NCI-H1092 treated with DMSO at 0.1 percent for 48 hours (cell line): Measurements from ENCODE around the gene SESTD1.

ENCODE experiments used
- DNase-seq: peaks from one replicate; lab custom pipeline; 2025; lab: John Stamatoyannopoulos, UW

The SESTD1 gene, protein sequence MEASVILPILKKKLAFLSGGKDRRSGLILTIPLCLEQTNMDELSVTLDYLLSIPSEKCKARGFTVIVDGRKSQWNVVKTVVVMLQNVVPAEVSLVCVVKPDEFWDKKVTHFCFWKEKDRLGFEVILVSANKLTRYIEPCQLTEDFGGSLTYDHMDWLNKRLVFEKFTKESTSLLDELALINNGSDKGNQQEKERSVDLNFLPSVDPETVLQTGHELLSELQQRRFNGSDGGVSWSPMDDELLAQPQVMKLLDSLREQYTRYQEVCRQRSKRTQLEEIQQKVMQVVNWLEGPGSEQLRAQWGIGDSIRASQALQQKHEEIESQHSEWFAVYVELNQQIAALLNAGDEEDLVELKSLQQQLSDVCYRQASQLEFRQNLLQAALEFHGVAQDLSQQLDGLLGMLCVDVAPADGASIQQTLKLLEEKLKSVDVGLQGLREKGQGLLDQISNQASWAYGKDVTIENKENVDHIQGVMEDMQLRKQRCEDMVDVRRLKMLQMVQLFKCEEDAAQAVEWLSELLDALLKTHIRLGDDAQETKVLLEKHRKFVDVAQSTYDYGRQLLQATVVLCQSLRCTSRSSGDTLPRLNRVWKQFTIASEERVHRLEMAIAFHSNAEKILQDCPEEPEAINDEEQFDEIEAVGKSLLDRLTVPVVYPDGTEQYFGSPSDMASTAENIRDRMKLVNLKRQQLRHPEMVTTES

DNA sequence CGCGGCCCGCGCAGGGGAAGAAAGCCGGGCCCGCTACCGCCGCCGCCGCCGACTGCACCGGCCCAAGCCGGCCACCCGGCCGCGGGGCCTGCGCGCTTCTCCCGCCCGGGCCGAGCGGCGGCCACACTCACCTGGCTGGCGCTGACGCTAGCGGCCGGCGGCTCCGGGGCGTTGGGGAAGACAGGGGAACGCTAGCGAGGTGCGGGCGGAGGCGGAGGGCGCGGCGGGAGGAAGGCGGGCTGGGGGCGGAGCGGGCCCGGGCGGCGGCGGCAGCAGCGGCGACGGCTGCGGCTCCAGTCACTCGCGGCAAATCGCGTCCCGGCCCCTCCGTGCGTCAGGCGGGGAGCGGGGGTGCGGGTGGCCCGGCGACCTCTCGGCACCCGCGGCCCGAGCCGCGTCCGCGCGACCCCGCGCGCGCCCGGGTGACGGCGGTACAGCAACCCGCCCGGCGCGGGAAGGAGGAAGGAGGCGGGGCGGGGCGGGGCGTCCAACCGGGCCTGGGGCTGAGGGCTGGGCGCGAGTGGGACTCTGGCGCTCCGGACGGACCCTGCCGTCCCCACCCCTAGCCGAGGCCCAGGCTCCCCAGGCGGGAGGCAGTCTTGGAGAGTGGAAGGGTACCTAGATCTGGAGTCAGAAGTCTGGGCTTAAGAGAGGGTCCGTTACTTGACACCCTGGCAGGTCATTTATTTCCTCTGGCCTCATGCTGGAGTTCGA is at the start of gene SESTD1:
Gene SESTD1 (minus strand): TSS at position 465 of the 714 bp plus-strand sequence. CDS start 72,991 bp downstream, outside the sequence.
- DNase-seq = peak; percentile 24

GRCh38 chr2:179313057-179313456 is 48.4 kb upstream of the SESTD1 start:
- no peak for DNase-seq

- DNase-seq = no peak
Measured at GRCh38 chr2:179311101-179311500, 46.5 kb upstream of the SESTD1 start.

DNA sequence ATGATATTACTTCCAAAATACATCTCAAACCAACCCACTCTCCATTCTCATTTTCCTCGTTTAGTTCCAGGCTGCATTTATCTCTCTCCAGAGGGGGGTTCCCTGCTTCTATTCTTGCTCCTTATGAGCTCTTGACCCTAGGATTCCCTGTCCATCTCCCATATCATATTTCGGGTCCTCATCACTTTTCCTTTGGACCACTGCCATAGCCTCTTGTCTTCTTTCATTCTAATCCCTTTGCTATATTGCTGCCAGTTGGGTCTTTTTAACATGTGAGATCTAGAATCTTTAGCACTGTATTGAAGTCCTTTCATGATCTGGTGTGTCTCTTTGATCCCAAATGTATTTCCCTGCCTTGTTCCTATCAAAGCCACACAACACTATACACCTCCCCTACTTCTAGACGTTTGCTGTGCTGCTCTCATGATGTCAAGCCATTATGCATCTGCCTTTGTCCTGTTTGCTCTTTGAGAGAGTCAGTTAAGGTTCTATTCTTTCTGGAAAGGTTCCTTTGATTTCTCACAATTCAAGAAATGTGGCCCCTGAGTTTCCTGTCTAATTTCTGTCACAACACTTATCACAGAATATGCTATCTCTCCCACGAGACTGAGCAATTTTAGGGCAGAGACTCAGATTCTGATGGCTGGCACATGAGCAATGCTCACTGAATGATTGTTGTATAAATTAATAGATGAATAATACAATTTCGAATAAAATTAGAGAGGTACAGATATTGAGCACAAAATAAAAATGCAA is 43.2 kb upstream of the SESTD1 start:
- DNase-seq = peak; percentile 39

DNA sequence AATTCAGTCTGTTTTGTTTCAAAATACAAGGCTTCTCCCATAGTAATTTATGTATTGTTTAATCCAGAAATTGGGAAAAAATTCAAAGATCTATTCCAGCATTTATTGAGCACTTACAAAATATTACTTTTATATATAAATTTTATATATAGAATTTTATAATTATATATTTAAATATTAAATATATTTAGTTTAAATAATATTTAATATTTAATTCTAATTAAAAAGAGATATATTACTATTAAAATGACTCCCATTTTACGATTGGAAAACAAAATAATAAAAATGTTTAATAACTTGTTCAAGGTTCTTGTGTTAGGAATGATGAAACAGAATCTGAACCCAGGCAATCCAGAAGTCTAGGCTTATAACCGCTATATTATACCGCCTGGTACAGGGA is 40.5 kb upstream of the SESTD1 start:
- no peak for DNase-seq

DNA sequence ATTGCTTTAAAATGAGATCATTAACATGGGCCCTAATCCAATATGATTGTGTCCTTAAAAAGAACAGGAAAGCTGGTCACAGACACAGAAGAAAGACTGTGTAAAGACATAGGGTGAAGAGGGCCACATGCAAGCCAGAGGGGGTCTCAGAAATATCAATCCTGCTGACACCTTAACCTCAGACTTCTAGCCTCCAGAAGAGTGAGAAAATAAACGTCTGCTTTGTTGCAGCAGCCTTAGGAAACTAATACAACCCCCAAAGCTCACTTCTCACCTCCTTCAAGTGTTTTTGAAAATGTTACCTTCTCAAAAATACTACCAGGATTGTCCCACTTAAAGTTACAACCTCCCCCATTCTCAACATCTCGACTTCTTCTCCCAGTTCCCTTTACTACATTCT is 39.8 kb upstream of the SESTD1 start:
- no peak for DNase-seq

GRCh38 chr2:179302764-179303571 is 38.3 kb upstream of the SESTD1 start:
- no peak for DNase-seq

- no peak for DNase-seq
Measured at GRCh38 chr2:179302149-179302548, 37.5 kb upstream of the SESTD1 start.

GRCh38 chr2:179298666-179299065 is 34.0 kb upstream of the SESTD1 start:
- DNase-seq = no peak

DNA sequence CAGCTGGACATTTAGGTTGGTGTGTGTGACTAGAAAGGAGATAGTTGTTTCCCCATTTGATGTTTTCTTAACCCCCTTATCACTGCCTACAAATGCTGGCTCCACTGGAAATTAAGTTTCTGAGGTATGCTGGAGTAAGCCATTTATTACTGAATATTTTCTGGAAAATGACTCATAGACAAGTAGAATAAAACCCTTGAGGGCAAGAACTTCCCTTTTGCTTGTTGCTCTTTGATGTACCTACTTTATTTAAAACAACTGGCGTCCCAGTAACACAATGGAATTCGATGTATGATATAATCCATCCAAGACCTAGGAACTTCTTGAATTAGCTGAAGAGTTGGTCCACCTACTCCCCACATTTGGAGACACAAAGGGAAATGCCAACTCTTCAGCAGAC is 33.3 kb upstream of the SESTD1 start:
- no peak for DNase-seq

- no peak for DNase-seq
Measured at GRCh38 chr2:179290329-179290728, 25.7 kb upstream of the SESTD1 start.

DNA sequence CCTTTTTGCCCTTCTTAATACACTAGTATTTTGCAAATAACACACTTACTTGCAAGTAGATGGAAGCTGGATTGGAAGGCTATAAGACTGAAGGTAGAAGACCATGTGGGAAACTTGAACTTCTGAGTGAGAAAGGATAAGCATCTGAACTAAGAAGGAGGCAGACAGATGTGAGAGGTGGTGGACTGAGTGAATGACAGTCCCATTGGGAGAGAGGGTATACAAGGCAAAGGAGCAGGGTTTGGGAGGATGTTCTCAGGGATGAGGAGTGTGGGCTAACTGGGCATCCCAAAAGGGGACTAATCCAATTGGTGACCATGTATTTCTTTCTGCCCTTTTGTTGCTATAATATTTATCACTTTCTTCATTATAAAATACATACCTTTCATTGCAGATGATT is 20.4 kb upstream of the SESTD1 start:
- DNase-seq = no peak

GRCh38 chr2:179277429-179278196 is 13.0 kb upstream of the SESTD1 start:
- DNase-seq = no peak

DNA sequence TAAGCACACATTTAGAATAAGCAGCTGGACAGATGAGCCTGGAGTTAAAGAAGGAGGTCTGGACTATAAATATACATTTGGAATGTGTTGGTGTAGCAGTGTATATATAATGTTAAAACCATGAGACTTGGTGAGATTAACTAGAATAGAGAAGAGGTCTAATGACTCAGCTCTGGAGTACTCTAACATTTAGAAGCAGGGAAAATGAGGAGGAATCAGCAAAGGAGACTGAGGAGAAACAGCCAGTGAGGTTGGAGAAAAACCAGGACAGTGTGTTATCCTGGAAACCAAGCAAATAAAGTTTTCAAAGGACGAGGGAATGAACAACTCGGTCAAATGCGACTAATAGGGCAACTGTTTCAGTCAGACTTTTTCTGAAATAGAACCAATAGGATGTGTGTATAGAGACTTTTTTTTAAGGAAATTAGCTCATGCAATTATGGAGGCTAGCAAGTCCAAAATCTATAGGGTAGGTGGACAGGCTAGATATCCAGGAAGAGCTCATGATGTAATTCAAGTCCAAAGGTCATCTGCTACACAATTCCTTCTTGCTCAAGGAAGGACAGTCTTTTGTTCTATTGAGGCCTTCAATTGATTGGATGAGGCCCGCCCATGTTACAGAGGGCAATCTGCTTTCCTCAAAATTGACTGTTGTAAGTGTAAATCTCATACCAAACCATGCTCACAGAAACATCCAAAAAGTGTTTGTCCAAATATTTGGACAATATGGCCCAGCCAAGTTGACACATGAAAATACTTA is 10.8 kb upstream of the SESTD1 start:
- no peak for DNase-seq

DNA sequence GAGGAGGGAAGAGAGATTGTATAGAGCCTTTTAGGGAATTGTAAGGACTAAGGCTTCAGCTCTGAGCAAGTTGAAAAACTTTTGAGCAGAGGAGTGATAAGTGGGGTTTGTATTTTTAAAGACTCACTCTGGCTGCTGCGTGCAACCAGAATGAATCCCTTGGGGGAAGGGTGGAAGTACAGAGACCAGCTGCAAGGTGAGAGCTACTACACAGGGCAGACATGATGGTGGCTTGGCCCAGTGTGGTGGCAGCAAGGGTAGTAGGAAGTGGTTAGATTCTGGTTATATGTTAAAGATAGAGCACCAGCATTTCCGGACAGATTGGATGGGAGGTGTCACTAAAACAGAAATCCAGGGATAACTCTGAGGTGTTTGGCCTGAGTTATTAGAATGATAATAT is 10.1 kb upstream of the SESTD1 start:
- no peak for DNase-seq

- peak; percentile 72 for DNase-seq
Measured at GRCh38 chr2:179273461-179273962, 8.9 kb upstream of the SESTD1 start.

- peak; percentile 61 for DNase-seq
Measured at GRCh38 chr2:179272406-179273192, 8.0 kb upstream of the SESTD1 start.

GRCh38 chr2:179270689-179271088 is 6.1 kb upstream of the SESTD1 start:
- no peak for DNase-seq
